ENCODE data around the gene CEP192.

Gene CEP192

GRCh38 chr18:13159579-13159978, 168.4 kb downstream of the CEP192 start:
- no peak for DNase-seq

DNA sequence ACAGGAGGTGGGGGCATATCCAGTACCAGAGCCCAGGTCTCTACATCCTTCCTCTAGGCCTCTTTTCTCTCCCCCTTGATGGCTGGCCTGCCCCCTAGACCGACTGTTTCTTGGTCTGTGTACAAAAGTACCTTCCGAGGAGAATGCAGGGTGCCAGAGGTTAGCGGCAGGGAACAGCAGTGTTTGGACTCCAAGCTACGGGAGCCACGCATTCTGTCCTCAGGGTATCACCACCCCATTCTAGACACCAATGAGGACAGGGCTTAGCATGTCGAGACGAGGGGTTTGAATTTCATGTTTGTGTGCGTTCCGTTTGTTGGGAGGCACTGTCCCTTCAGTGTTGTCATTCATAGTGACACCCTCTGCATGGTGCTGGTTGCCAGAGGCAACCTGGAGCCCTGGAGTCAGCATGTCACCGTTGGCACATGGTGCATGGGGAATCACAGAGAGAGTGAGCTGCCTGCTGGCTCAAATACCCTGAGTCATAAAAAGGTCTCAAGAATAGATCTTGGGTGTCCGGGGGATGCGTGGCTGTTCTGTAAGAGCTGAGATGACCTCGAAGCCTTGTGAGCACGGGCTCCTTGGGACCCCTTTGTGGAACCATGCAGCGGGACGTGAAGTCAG, 170.2 kb downstream of the CEP192 start:
- no peak for DNase-seq

DNA sequence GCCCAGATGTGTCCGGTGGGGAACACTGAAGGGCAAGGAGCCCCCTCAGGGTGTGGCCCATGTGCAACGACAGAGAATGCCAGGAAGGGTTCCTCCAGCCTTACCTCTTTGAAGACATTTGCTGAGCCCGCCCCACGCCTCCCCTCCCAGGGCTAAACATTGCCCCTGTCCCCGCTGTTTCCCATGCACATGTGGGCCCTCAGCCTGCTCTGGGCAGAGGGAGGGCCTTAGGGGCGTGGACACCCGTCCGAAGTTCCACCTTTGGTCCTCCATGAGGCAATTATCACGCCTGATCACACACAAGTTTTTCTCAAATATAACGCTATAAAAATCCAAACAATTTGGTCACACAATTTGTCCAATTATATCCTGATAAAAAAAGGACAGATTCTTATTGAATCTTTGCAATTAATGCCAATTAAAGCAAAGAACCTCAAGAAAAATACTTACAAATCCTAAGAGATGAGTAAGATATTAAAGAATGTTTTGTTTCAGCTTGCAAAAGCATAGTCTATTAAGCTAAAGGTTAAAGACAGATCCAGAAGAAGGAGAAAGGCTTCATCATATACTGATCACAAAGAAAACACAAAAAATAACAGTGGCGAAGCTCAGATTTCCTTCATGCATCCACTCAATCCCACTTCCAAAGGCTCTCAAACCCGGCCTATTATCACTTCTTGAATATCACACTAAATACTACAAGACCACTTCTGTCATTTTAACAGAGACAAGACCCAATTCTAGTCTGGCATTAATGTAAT, 172.2 kb downstream of the CEP192 start:
- no peak for DNase-seq

DNA sequence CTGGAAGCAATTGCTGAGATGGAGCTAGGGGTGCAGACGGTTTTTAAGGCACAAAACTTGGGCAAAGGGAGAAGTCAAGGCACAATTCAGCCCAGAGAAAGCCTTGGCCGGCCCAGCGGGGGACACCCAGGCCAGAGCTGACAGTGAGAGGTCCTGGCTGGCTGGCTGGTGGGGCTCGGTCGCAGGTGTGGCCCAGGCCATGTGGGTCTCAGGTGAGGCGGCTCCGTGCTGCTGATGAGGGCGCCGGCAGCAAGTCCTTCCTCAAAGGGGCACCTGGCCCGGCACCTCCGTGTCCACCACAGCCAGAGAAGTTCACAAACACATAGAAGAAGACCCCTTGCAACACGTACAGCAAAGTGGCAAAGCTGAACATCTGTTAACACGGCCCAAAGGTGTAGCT, 173.2 kb downstream of the CEP192 start:
- DNase-seq = no peak

DNA sequence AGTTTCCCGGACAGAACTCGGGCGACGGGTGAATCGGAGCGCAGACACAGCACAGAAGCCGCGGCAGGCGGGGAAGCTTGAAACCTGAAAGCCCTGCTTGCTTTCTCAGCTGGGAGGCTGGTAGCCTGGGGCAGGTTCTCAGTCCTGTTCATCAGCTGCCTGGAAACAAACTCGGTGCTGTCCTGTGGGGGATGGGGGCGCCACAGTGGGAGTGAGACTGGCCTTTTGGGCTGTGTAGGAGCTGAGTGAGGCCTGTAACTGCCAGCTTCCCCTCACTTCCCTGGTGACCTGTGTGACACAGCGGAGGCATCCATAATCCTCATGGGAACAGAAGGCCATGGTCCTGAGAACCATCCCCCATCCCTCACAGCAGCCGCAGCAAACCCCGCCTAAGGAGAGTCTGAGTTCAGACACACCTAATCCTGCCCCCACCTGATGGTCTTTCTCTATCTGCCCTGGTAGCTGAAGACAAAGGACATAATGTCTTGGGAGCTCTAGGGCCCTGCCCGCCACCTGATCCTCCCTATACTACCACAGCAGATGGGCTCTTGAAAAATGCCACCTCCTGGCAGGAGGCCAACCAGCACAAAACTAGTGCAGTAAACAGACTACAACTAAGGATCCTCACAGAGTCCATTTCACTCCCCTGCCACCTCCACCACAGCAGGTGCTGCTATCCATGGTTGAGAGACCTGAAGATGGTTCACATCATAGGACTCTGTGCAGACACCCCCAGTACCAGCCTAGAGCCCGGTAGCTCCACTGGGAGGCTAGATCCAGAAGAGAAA, 174.7 kb downstream of the CEP192 start:
- DNase-seq = no peak

GRCh38 chr18:13173578-13174145, 182.5 kb downstream of the CEP192 start:
- DNase-seq = no peak

Measured in activated gamma-delta T cell treated with Interleukin-2 at 50 U/mL for 16 hours (primary cell).